Jurkat, Clone E6-1 (cell line): ENCODE measurements around the gene ANGPTL1. TPM values are rescaled to one million over a fixed set of nuclear protein-coding genes. Genes with fewer than 3 reads are reported as not detected.

Source experiments
- DNase-seq: peaks from one replicate; pipeline ENCODE4 v3.0.0-alpha.2; 2011; ENCODE audit warnings: low read depth, low spot score
- H3K4me3 ChIP-seq: 2 replicates; pipeline ENCODE4 v1.5.1; 2011; ENCODE audit warnings: mild to moderate bottlenecking, low read length, control low read depth, moderate library complexity
- polyA plus RNA-seq: library from polyadenylated mRNA; unstranded; fragments of >200 nt; gene quantifications from one replicate; pipeline ENCODE4 v1.2.1, GENCODE V29; 2012; ENCODE audit warnings: missing spikeins; ENCODE audit not compliant: insufficient read length, insufficient read depth

ANGPTL1 gene
- polyA plus RNA-seq = not detected

DNA sequence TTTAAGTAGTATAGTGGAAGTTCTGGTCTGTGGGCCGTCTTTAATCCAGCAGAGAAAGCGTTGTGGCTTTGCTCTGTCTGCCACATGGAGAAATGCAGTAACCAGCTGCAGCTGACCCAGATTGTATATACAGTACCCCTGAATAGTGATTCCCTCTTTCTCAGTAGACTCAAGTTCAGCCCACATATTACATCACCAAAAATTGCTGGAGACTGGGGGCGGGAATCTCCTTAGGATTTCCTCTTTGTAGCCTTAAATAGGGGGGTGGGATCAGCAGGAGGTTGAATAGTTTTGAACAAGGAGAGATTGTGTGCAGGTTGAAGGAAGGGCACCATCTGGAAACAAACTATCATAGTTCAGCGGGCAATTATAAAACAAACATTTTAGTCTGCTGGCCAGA, at the start of gene ANGPTL1:
Gene ANGPTL1, minus strand, starts transcription at position 134 of the 400 bp plus-strand sequence. CDS start 5,301 bp downstream, outside the sequence.
- no peak within 1 kb of the TSS for H3K4me3 ChIP-seq
- DNase-seq = no peak

- H3K4me3 ChIP-seq = no peak overlapping the region
- no peak for DNase-seq
Observed at GRCh38 chr1:178919581-178919980, 48.7 kb upstream of the ANGPTL1 start.

DNA sequence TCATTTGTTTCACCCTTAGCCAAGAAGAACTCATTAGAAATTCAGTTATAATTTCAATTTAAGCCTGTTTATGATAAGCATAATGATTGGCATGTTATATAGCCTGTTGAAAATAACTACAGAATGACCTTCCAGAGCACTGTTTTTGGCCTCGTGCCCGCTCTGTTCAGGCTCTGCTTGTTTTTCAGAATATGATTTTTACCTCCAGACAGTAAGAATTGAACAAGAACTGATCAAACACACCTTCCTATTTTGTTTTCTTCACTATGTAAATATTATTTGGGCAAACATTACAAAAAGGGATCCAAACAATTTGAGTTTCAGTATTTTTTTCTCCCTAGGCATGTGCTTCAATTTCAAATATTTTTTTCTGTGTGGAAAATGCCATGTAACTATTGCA, 48.1 kb upstream of the ANGPTL1 start:
- no peak for DNase-seq
- no peak overlapping the region for H3K4me3 ChIP-seq

DNA sequence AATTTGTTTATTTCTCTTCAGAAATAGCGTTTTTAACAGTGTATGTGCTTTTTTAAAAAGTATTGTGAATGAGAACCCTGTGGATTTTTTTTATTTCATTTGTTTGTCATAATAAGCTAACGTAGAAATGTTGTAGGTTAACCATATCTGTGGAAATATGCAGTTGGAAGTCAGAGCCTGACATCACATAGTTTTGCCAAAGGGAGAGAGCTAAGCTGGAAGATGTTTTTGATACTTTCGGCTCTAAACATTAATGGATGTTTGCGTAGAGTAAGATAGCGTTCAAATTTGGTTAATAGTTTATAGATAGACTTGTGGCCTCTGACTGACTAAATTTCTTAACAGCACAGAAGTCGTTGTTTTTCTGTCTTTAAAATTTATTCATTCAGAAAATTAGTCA, 47.4 kb upstream of the ANGPTL1 start:
- no peak overlapping the region for H3K4me3 ChIP-seq

GRCh38 chr1:178916448-178917174, 45.7 kb upstream of the ANGPTL1 start:
- DNase-seq = no peak
- H3K4me3 ChIP-seq = no peak overlapping the region

More for the DNA sequence above, 47.4 kb upstream of the ANGPTL1 start:
- no peak for DNase-seq

- no peak overlapping the region for H3K4me3 ChIP-seq
- no peak for DNase-seq
Observed at GRCh38 chr1:178912597-178912996, 41.7 kb upstream of the ANGPTL1 start.

DNA sequence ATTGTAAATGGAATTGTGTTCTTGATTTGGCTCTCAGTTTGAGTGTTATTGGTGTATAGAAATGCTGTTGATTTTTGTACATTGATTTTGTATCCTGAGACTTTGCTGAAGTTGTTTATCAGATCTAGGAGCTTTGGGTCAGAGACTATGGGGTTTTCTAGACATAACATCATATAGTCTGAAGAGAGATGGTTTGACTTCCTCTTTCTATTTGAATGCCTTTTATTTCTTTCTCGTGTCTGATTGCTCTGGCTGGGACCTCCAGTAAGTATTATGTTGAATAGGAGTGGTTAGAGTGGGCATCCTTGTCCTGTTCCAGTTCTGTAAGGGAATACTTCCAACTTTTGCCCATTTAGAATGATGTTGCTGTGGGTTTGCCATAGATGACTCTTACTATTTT, 39.1 kb upstream of the ANGPTL1 start:
- DNase-seq = no peak
- no peak overlapping the region for H3K4me3 ChIP-seq

GRCh38 chr1:178908358-178908757, 37.5 kb upstream of the ANGPTL1 start:
- no peak for DNase-seq
- H3K4me3 ChIP-seq = no peak overlapping the region

GRCh38 chr1:178901482-178902125, 30.7 kb upstream of the ANGPTL1 start:
- H3K4me3 ChIP-seq = no peak overlapping the region
- no peak for DNase-seq

DNA sequence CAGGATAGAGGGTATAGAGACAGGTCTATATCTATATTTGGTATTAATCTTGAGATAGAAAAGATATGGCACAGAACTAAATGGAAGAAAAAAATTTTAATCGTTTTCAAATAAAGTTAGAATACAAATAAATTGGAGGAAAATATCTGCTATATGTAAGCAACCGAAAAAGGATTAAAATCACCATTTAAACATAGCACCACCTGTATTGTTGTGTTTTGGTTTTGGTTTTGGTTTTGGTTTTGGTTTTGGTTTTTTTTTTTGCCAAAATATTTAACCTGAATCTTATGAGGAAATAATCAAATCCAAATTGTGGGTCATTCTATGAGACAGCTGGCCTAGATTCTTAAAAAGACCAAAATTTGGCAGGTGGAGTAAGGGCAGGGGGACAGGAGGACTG, 28.5 kb upstream of the ANGPTL1 start:
- no peak for DNase-seq
- H3K4me3 ChIP-seq = no peak overlapping the region

- no peak overlapping the region for H3K4me3 ChIP-seq
- no peak for DNase-seq
Observed at GRCh38 chr1:178898401-178898800, 27.5 kb upstream of the ANGPTL1 start.

DNA sequence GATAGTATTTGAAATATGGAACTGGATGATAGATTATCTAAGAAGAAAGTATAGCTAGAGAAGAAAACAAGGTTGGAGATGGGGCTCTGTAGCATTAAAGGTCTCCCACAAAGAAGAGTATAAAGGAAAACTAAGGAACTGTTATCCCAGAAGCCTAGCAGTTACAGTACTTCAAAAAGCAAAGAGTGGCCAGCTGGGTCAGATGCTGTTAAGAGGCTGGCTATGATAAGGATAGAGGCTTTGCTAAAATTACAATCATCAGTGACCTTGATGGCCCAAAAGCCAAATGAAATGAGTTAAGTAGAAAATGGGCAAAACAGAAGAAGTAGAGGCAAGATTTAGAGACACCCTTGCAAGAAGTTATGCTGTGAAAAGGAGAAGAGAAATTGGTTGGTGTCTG, 25.1 kb upstream of the ANGPTL1 start:
- no peak for DNase-seq
- H3K4me3 ChIP-seq = no peak overlapping the region

- DNase-seq = no peak
- H3K4me3 ChIP-seq = no peak overlapping the region
Observed at GRCh38 chr1:178886551-178886950, 15.7 kb upstream of the ANGPTL1 start.

GRCh38 chr1:178885869-178886268, 15.0 kb upstream of the ANGPTL1 start:
- DNase-seq = no peak
- H3K4me3 ChIP-seq = no peak overlapping the region

DNA sequence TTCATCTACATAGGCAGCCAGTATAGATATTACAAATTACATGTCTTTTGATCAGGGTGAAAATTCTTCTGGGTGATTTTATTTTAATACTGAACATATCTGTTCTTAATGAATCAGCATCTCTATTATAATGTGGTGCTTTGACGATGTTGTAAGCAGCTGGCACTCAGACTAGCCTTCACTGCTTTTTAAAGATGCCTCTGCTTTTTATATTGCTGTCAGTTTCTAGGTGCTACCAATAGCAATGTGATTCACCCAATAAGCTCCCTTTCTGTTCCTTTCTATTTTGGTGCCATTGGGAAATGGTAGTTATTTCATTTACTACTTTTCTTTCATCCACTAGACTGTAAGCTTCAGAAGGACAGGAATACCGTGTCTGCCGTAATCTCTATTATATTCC, 11.1 kb upstream of the ANGPTL1 start:
- DNase-seq = no peak
- no peak overlapping the region for H3K4me3 ChIP-seq

GRCh38 chr1:178877896-178878295, 7.0 kb upstream of the ANGPTL1 start:
- no peak overlapping the region for H3K4me3 ChIP-seq
- no peak for DNase-seq

GRCh38 chr1:178875936-178876335, 5.1 kb upstream of the ANGPTL1 start:
- H3K4me3 ChIP-seq = no peak overlapping the region
- no peak for DNase-seq

- H3K4me3 ChIP-seq = no peak overlapping the region
- DNase-seq = no peak
Observed at GRCh38 chr1:178874966-178875365, 4.1 kb upstream of the ANGPTL1 start.

GRCh38 chr1:178871551-178872320, 859 bp upstream of the ANGPTL1 start:
- DNase-seq = no peak
- H3K4me3 ChIP-seq = no peak overlapping the region

DNA sequence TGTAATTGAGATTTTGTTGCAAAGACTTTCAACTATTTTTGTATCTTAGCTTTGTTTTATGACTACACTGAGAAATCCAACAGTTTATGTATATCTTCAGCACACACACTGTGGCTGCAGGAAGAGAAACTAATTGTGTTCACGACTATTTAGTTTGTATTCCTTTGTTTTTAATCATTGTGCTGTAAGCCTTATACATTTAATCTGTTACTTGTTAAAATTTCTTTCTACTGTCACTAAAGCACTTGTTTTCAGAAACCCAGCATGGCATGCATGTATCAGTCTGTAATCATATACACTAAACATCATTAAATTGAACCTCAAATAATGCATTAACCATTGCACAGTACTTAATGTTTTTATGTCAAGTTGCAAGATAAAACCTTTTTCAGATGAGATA, 656 bp downstream of the ANGPTL1 start:
- DNase-seq = no peak
- H3K4me3 ChIP-seq = no peak overlapping the region
